GM13977 (cell line): ENCODE results near the gene ALKBH5.
A peak's percentile ranks its signal among the peaks of the same experiment; 100 is the strongest.

ENCODE experiments used
- DNase-seq: peaks from one replicate; pipeline ENCODE4 v3.0.0; 2012; ENCODE audit warnings: low spot score
- in situ Hi-C: fragments of 300-500 bp; cut with MboI; formaldehyde crosslinking; loops from one replicate; pipeline ENCODE4 v1.12.0; 2022; ENCODE audit warnings: low sequenced_read_pairs, low pct_unique_long_range_greater_than_20kb, mixed read lengths, inconsistent platforms; ENCODE audit not compliant: unreplicated experiment
- TF ChIP-seq, protein P1 (sequence below): IDR thresholded peaks from 2 replicates; pipeline ENCODE4 v1.5.1; 2012; ENCODE audit warnings: mild to moderate bottlenecking, control low read depth; ENCODE audit not compliant: insufficient read depth; ENCODE audit errors: extremely low read depth, missing control alignments

ALKBH5 gene

DNA sequence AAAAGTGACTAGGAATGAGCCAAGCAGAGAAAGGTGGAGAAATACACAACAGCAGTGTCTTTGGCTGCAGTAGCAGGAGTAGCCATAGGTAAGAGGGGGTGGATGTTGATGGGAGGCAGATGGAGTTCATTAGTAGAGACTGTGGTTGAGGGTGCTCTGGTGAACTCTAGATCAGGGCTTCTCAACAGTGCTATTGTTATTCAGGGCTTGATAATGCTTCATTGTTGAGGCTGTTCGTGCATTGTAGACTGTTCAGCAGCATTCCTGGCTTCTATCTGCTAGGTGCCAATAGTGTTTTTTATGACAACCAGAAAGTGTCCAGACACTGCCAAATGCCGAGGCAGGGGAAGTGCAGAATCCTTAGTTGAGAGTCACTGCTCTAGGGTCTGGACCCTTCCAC is 3.6 kb downstream of the ALKBH5 start:
- TF ChIP-seq, protein P1, sequence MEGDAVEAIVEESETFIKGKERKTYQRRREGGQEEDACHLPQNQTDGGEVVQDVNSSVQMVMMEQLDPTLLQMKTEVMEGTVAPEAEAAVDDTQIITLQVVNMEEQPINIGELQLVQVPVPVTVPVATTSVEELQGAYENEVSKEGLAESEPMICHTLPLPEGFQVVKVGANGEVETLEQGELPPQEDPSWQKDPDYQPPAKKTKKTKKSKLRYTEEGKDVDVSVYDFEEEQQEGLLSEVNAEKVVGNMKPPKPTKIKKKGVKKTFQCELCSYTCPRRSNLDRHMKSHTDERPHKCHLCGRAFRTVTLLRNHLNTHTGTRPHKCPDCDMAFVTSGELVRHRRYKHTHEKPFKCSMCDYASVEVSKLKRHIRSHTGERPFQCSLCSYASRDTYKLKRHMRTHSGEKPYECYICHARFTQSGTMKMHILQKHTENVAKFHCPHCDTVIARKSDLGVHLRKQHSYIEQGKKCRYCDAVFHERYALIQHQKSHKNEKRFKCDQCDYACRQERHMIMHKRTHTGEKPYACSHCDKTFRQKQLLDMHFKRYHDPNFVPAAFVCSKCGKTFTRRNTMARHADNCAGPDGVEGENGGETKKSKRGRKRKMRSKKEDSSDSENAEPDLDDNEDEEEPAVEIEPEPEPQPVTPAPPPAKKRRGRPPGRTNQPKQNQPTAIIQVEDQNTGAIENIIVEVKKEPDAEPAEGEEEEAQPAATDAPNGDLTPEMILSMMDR: no peak
- no peak for DNase-seq
- in situ Hi-C loops: no loop called here

DNA sequence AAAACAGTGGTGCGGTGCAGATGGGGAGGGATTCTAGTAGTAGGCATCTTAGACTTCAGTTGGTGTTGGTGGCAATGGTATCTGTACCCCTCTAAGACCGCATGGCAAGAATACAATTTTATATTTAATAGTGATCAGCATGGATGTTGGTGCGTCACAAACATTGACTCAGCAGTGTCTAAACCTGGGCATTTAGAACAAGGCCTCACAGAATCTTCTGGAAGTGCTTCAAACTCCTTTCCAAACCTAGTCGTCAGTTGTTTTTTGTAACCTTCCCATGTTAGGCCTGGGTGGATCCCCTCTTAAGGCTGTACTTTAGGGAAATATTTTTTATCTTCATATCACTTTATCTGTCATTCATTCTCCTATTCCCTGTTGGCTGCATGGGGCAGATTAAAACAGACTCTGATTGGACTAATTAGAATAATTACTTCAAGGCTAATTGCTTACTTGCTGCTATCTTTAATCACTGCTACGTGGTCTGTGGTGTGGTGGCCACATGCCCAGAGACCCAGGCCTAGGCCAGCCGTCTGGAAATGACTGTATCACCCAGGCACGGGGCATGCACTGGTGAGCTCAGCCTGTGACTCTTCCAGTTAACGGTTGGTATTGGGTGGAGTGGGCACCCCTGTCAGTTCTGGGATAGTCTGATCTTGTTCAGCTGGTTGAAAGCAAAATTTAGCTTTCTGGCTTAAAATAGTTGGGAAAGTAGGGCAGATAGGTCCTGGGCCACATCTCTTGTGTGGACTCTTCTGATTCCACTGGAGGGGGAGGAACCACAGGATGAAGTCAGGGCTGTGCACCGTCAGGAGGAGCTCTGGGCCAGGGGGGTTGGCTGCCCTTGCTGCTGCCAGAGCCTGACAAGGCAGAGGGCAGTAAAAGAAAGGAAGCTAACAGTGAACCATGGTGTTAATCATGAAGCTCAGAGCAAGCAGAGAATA is 4.5 kb downstream of the ALKBH5 start:
- in situ Hi-C loops: no loop called here
- no peak for DNase-seq
- TF ChIP-seq, protein P1: no peak

DNA sequence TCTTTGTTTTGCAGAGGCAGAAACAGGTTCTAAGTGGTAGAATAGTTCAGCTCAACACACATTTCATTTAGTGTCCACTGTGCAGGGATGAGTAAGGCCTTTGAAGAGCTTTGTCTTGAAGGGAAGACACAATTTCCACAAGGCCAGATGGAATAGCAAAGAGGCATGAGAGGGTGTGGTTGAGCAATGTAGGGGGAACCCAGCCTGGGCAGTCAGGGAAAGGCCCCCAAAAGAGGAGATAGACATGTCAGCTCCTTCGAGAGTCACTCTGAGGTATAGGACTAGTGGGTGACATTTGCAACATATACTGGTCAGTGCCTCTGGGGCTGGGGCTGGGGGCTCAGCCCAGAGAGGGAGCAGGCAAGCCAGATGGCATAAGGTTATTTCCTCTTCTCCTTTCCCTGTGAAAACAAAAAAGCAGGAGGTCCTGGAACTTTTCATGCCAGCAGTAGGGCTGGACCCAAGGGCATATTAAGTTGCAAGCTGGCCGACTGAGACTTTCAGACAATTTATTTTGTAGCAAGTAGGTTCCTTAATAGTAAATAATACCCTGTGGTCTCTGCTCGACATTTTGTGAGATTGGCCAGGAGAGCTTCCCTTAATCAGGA is 7.1 kb downstream of the ALKBH5 start:
- TF ChIP-seq, protein P1: no peak
- in situ Hi-C loops: no loop called here
- DNase-seq: no peak

DNA sequence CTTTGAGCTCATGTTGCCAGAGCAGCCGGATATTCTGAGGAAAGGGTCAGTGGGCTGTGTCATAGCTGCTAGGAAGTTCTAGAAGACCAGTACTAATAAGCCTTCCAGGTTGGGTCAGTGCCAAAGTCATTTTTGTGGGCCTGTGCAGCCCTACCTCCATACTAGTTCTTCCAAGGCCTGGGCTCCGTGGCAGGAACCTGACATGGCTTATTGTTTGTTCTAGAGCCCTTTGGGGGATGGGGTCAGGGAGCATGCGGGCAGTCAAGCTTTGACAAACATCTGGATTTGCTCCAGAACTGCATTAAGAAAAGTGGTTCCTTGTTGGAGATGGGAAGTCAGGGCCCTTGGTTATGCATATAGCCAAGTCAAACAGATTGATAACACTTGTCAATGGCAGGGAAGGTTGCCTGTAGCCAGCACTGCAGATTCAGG is 7.6 kb downstream of the ALKBH5 start:
- in situ Hi-C loops: no loop called here
- DNase-seq: no peak
- TF ChIP-seq, protein P1: no peak

DNA sequence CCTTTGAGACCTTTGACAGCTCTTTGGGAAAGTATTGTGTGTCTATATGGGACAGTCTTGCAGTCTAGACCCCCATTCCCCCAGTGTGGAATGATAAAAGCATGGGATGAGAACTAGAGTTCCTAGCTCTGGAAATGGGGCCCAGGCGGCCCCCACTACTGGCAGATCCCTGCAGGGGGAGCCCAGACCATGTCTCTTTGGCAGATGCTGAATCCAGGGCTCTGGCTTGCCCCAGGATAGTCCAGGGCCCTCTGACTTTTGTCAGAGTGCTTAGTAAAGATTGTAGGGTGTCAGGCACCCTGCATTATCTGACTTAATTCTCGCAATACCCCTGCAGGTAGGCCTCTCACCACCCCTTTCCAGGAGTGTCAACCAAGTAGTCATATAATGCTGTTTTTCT is 8.3 kb downstream of the ALKBH5 start:
- no peak for DNase-seq
- TF ChIP-seq, protein P1: peak; percentile 28
- in situ Hi-C loops: no loop called here

DNA sequence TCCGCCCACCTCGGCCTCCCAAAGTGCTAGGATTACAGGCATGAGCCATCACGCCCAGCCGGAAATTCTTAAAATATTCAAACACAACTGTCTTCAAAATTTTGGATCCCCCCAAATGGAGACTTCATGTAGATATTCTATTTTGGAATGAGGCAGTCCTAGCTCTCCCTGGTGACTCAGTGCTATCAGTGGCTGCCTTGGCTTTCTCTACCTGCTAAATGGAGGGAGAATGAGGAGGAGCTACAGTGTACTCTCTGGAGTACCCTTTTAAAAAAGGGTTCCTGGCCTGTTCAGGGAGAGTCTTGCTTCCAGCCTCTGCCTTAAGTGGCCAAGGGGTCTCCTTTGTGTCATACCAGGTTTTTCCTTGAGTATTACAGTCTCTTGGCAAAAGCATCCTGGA is 10.8 kb downstream of the ALKBH5 start:
- in situ Hi-C loops: no loop called here

More for the DNA sequence above, 10.8 kb downstream of the ALKBH5 start:
- no peak for DNase-seq
- TF ChIP-seq, protein P1: no peak
